Pancreas (tissue), 10 donors: Measurements from ENCODE around the gene RPP30. TPM values are rescaled to one million over a fixed set of nuclear protein-coding genes. Genes with fewer than 3 reads are reported as not detected.
A peak's percentile ranks its signal among the peaks of the same experiment; 100 is the strongest.

Experiments
- ATAC-seq, 4 donors: fragments of 200-7000 bp; cut with Tn5 transposase; one replicate each; pipeline versions ENCODE4 v1.8.0 to v1.9.1; 2020; ENCODE audit warnings: mild to moderate bottlenecking in 4 of 4, moderate library complexity in 4 of 4
- DNase-seq, 6 donors: peaks; one replicate each; pipeline ENCODE4 v3.0.0-alpha.2; 2020
- FAIRE-seq: peaks from 2 replicates; lab custom pipeline; 2012; peaks lifted over from hg19 to GRCh38; lab: Jason Lieb, UNC
- H3K27ac ChIP-seq, 4 donors: fragments of 200-600 bp; sonication (generic); 1 replicate in 3 of 4; 2 replicates in 1 of 4; pipeline versions ENCODE4 v1.5.0 to v1.8.0; 2020
- H3K27me3 ChIP-seq, 4 donors: fragments of 200-600 bp; one replicate each; pipeline ENCODE4 v1.8.0; 2021
- H3K36me3 ChIP-seq, 3 donors: fragments of 200-600 bp; sonication (generic) in 1 of 3; one replicate each; pipeline versions ENCODE4 v1.5.0 to v1.8.0; 2020 to 2021
- H3K4me1 ChIP-seq, 3 donors: fragments of 200-600 bp; one replicate each; pipeline ENCODE4 v1.8.0; 2021
- H3K4me3 ChIP-seq, 4 donors: fragments of 200-600 bp; sonication (generic) in 2 of 4; one replicate each; pipeline versions ENCODE4 v1.5.0 to v1.8.0; 2020 to 2021
- H3K9me3 ChIP-seq, 4 donors: fragments of 200-600 bp; one replicate each; pipeline ENCODE4 v1.8.0; 2021
- CTCF ChIP-seq, 4 donors: fragments of 200-600 bp; sonication (generic) in 3 of 4; IDR thresholded peaks; one replicate each; pipeline versions ENCODE4 v1.5.0 to v1.8.0; 2021; ENCODE audit warnings: antibody characterized with exemption in 4 of 4
- WGBS, 2 donors: extraction: QIAGEN DNeasy Blood & Tissue Kit; methylation state at CpG; one replicate each; pipeline ENCODE4 v1.1.7; 2013; 5-methylcytosine and 5-hydroxymethylcytosine counted together
- intact Hi-C, 3 donors: fragments of 100-400 bp; cut with DNase I; formaldehyde crosslinking; loops; one replicate each; pipeline versions ENCODE4 v1.11.1 to v1.14.2; 2022
- polyA plus RNA-seq, 2 donors: library from polyadenylated mRNA; stranded (reverse); fragments of 200-250 nt; gene quantifications; one replicate each; pipeline ENCODE4 v1.2.3, GENCODE V29; 2013
- total RNA-seq, 6 donors: library from RNA; stranded (reverse); fragmentation: NEBNext Ultra II Directional in 4 of 6; extraction: Animal tissue kit (Norgen Biotek cat#: 25700) in 4 of 6; gene quantifications; one replicate each; pipeline versions ENCODE4 v1.2.1 to v1.2.4, GENCODE V29; 2021 to 2023
- donor health status: healthy with polysubstance abuse.
- donor health status: DM: no; HTN: no; CAD: no; lungs with moderate emphysema.
- donor health status: DM: no; HTN: no; CAD: no.
- donor health status: control.
- donor health status: control.
- donor health status: Bipolar disorder and iron deficiency.
- donor health status: DM: yes; HTN: yes; CAD: no.
- donor health status: DM: no; HTN: no; CAD: no.
- donor health status: DM: no; HTN: no; CAD: no.
- donor health status: DM: yes; HTN: yes; CAD: no.

The RPP30 gene
- total and polyA plus RNA-seq, 8 donors = 5.8 to 23.1 (median 10.2) TPM

GRCh38 chr10:90927293-90927692 lies 55.5 kb downstream of the RPP30 start:
- peaks cover 0 to 3% (median 0%) of the 10 kb centered on the region in 3 donors for H3K4me1 ChIP-seq
- ATAC-seq (no peak), DNase-seq (no peak), FAIRE-seq (no peak)
- no peaks in the 10 kb centered on the region for H3K36me3 ChIP-seq
- H3K27me3 ChIP-seq = no peaks in the 10 kb centered on the region
- intact Hi-C loops = no loop called here
- WGBS, 2 donors = 70 to 75% methylated on average over 2 of the region's 2 CpGs
- H3K4me3 ChIP-seq = no peak overlapping the region
- no peaks in the 10 kb centered on the region for H3K9me3 ChIP-seq
- H3K27ac ChIP-seq = no peak overlapping the region
- TF ChIP-seq CTCF (IDR thresholded peaks at IDR 0.05) = no peak

- Histone ChIP-seq H3K4me1 (peaks cover 0 to 3% (median 0%) of the 10 kb centered on the region in 3 donors), H3K36me3 (no peaks in the 10 kb centered on the region), H3K4me3 (no peak overlapping the region), H3K27me3 (no peaks in the 10 kb centered on the region), H3K9me3 (no peaks in the 10 kb centered on the region), H3K27ac (no peak overlapping the region)
- ATAC-seq = no peak
- no peak for FAIRE-seq
- TF ChIP-seq CTCF (IDR thresholded peaks at IDR 0.05) = no peak
- no peak for DNase-seq
- intact Hi-C loops = no loop called here
- 45 to 51% methylated on average over 5 of the region's 5 CpGs for WGBS, 2 donors
These were observed 57.4 kb downstream of the RPP30 start for GRCh38 chr10:90929179-90929578.

GRCh38 chr10:90930070-90930837 lies 58.5 kb downstream of the RPP30 start:
- Histone ChIP-seq H3K4me1 (peaks cover 0 to 3% (median 0%) of the 10 kb centered on the region in 3 donors), H3K27me3 (no peaks in the 10 kb centered on the region), H3K27ac (peak overlapping the region in 2 of 4 donors; percentile 10 to 20), H3K9me3 (no peaks in the 10 kb centered on the region), H3K4me3 (no peak overlapping the region), H3K36me3 (no peaks in the 10 kb centered on the region)
- ATAC-seq = peak; percentile 14 to 62 (median 49)
- intact Hi-C loops = no loop called here
- 47% methylated on average over 5 of the region's 5 CpGs for WGBS, 2 donors
- TF ChIP-seq CTCF (IDR thresholded peaks at IDR 0.05) = no peak
- no peak for FAIRE-seq
- DNase-seq = no peak

GRCh38 chr10:90930971-90931871 lies 59.4 kb downstream of the RPP30 start:
- Histone ChIP-seq H3K36me3 (no peaks in the 10 kb centered on the region), H3K27me3 (no peaks in the 10 kb centered on the region), H3K4me3 (no peak overlapping the region), H3K9me3 (no peaks in the 10 kb centered on the region), H3K4me1 (peaks cover 0 to 3% (median 0%) of the 10 kb centered on the region in 3 donors), H3K27ac (peak overlapping the region in 2 of 4 donors; percentile 10 to 20)
- no peak for FAIRE-seq
- peak in 3 of 4 donors; percentile 34 to 54 (median 44) for ATAC-seq
- DNase-seq = no peak
- 62 to 63% methylated on average over 6 of the region's 6 CpGs for WGBS, 2 donors
- no peak for TF ChIP-seq CTCF (IDR thresholded peaks at IDR 0.05)
- intact Hi-C loops = no loop called here
